CD4-positive, alpha-beta T cell (primary cell): ENCODE data around the gene TSR3. TPM values are rescaled to one million over a fixed set of nuclear protein-coding genes. Genes with fewer than 3 reads are reported as not detected.

Experiments used
- ATAC-seq: fragments of 200-7000 bp; cut with Tn5 transposase; one replicate; pipeline ENCODE4 v1.10.0; 2022; ENCODE audit warnings: mild to moderate bottlenecking; ENCODE audit not compliant: poor library complexity
- CTCF ChIA-PET: fragments of 350-600 bp; sonication (Branson Sonifier 250); formaldehyde crosslinking; loops from one replicate; lab custom pipeline; 2021; ENCODE audit warnings: antibody characterized with exemption, inconsistent platforms; lab: Charles Lee
- POLR2A ChIA-PET: fragments of 350-600 bp; sonication (Branson Sonifier 250); formaldehyde crosslinking; loops from one replicate; lab custom pipeline; 2021; ENCODE audit warnings: antibody characterized with exemption, inconsistent platforms; lab: Charles Lee
- DNase-seq, 14 experiments: peaks; one replicate each; pipeline ENCODE4 v3.0.0-alpha.2; 2013 to 2020; ENCODE audit warnings: mixed read lengths in 2 of 14
- H3K27ac ChIP-seq, 2 donors: one replicate each; pipeline versions ENCODE4 v1.5.1 to v1.7.0; 2013; ENCODE audit warnings: low read length in 2 of 2, low read depth in 1 of 2, mild to moderate bottlenecking in 1 of 2
- H3K27me3 ChIP-seq, 2 experiments: 1 replicate in 1 of 2; 2 replicates in 1 of 2; pipeline versions ENCODE4 v1.6.1 to v1.7.0; 2013; ENCODE audit warnings: low read length in 2 of 2, control low read depth in 1 of 2, mild to moderate bottlenecking in 1 of 2, moderate library complexity in 1 of 2; ENCODE audit not compliant: insufficient read depth in 2 of 2, control insufficient read depth in 1 of 2
- H3K36me3 ChIP-seq: one replicate; pipeline ENCODE4 v1.6.1; 2013; ENCODE audit warnings: low read length, control low read depth; ENCODE audit not compliant: insufficient read depth
- H3K4me1 ChIP-seq: one replicate; pipeline ENCODE4 v1.6.1; 2013; ENCODE audit warnings: low read length, control low read depth; ENCODE audit not compliant: insufficient read depth
- H3K4me3 ChIP-seq: one replicate; pipeline ENCODE4 v1.5.1; 2013; ENCODE audit warnings: mild to moderate bottlenecking, low read length, moderate library complexity
- H3K9me3 ChIP-seq, 2 experiments: 1 replicate in 1 of 2; 2 replicates in 1 of 2; pipeline versions ENCODE4 v1.6.1 to v1.7.0; 2013; ENCODE audit warnings: low read length in 2 of 2, mild to moderate bottlenecking in 2 of 2, control low read depth in 1 of 2, moderate library complexity in 1 of 2; ENCODE audit not compliant: control insufficient read depth in 1 of 2, insufficient read depth in 1 of 2
- H3K27ac Mint-ChIP-seq: one replicate; pipeline ENCODE4 v1.8.0; 2020; ENCODE audit warnings: mixed read lengths
- H3K27me3 Mint-ChIP-seq: one replicate; pipeline ENCODE4 v1.8.0; 2021; ENCODE audit warnings: mixed read lengths
- H3K36me3 Mint-ChIP-seq: one replicate; pipeline ENCODE4 v1.8.0; 2021; ENCODE audit warnings: low read depth, mixed read lengths
- H3K4me1 Mint-ChIP-seq: one replicate; pipeline ENCODE4 v1.8.0; 2021; ENCODE audit warnings: low read depth, mixed read lengths
- H3K4me3 Mint-ChIP-seq: one replicate; pipeline ENCODE4 v1.8.0; 2020; ENCODE audit warnings: mild to moderate bottlenecking, mixed read lengths
- H3K9me3 Mint-ChIP-seq: one replicate; pipeline ENCODE4 v1.8.0; 2020; ENCODE audit warnings: mixed read lengths
- CTCF ChIP-seq: fragments of 200-600 bp; IDR thresholded peaks from one replicate; pipeline ENCODE4 v1.8.0; 2022; ENCODE audit warnings: antibody characterized with exemption, mild to moderate bottlenecking
- intact Hi-C, 2 experiments: fragments of 100-400 bp; cut with DNase I in 1 of 2; cut with micrococcal nuclease in 1 of 2; formaldehyde crosslinking; loops; one replicate each; pipeline versions ENCODE4 v1.15.1 to v1.9.0; 2023 to 2025; cut with DNase I, micrococcal nuclease
- total RNA-seq, 174 experiments: library from RNA in 2 of 174; stranded (reverse) in 2 of 174; gene quantifications; one replicate each; pipeline ENCODE4 v1.2.3 and lab custom pipeline; 2021 to 2026

TSR3 gene
- total RNA-seq, 2 experiments from 2014 or later, result 19.9 to 21.4 TPM

- peak overlapping the region; percentile 53 for H3K4me3 ChIP-seq
- intact Hi-C loops, result loop anchor here (2.0 kb wide), 2 partner anchors 31 to 33 kb away; partner anchors contain the start of gene UBE2I (in 1 of the 2)
- H3K9me3 Mint-ChIP-seq, result no peaks in the 10 kb centered on the region
- no peaks in the 10 kb centered on the region for H3K27me3 Mint-ChIP-seq
- no peaks in the 10 kb centered on the region for H3K27me3 ChIP-seq
- ChIA-PET POLR2A (interaction anchor here (1.3 to 3.1 kb wide), 6 partner anchors 9 to 364 kb away, joined by 6 to 24 read pairs (median 8); partner anchors contain the start of genes GNPTG, MAPK8IP3, TSR3 and UBE2I), CTCF (interaction anchor here (1.5 kb wide), 1 partner anchor 9 kb away, joined by 5 read pairs; the partner anchor contains the start of gene BAIAP3)
- peaks cover 4% of the 10 kb centered on the region for H3K36me3 Mint-ChIP-seq
- no peak overlapping the region for H3K4me3 Mint-ChIP-seq
- no peak for TF ChIP-seq CTCF
- DNase-seq (peak in 1 of 14 experiments; percentile 38), ATAC-seq (no peak)
- H3K27ac Mint-ChIP-seq, result no peak overlapping the region
- no peaks in the 10 kb centered on the region for H3K36me3 ChIP-seq
- no peaks in the 10 kb centered on the region for H3K9me3 ChIP-seq
- H3K4me1 Mint-ChIP-seq, result peaks cover 13% of the 10 kb centered on the region
- H3K4me1 ChIP-seq, result peaks cover 26% of the 10 kb centered on the region
- no peak overlapping the region for H3K27ac ChIP-seq
Measured at GRCh38 chr16:1341495-1342420, 9.9 kb downstream of the TSR3 start.

- no peaks in the 10 kb centered on the region for H3K27me3 Mint-ChIP-seq
- CTCF ChIA-PET, result no interaction called here
- H3K4me1 Mint-ChIP-seq, result peaks cover 13% of the 10 kb centered on the region
- intact Hi-C loops, result no loop called here
- Histone ChIP-seq H3K4me1 (peaks cover 26% of the 10 kb centered on the region), H3K27ac (no peak overlapping the region), H3K36me3 (no peaks in the 10 kb centered on the region), H3K9me3 (no peaks in the 10 kb centered on the region), H3K4me3 (no peak overlapping the region), H3K27me3 (peaks cover 0 to under 1% of the 10 kb centered on the region in 2 experiments)
- no peak overlapping the region for H3K4me3 Mint-ChIP-seq
- no peak overlapping the region for H3K27ac Mint-ChIP-seq
- ATAC-seq, result no peak
- peak in 1 of 14 experiments; percentile 28 for DNase-seq
- no peak for TF ChIP-seq CTCF
- peaks cover 4% of the 10 kb centered on the region for H3K36me3 Mint-ChIP-seq
- POLR2A ChIA-PET, result no interaction called here
- H3K9me3 Mint-ChIP-seq, result no peaks in the 10 kb centered on the region
Measured at GRCh38 chr16:1340730-1341494, 10.8 kb downstream of the TSR3 start.

GRCh38 chr16:1338855-1339675 is 12.6 kb downstream of the TSR3 start:
- Histone ChIP-seq H3K4me3 (no peak overlapping the region), H3K9me3 (peaks cover 0 to 9% of the 10 kb centered on the region in 2 experiments), H3K27ac (no peak overlapping the region), H3K36me3 (no peaks in the 10 kb centered on the region), H3K27me3 (peaks cover 10 to 19% of the 10 kb centered on the region in 2 experiments), H3K4me1 (peaks cover 43% of the 10 kb centered on the region)
- no peak for TF ChIP-seq CTCF
- Mint-ChIP-seq H3K4me3 (no peak overlapping the region), H3K4me1 (peaks cover 13% of the 10 kb centered on the region), H3K27ac (no peak overlapping the region), H3K9me3 (no peaks in the 10 kb centered on the region), H3K27me3 (peaks cover 12% of the 10 kb centered on the region), H3K36me3 (peaks cover 4% of the 10 kb centered on the region)
- CTCF ChIA-PET, result no interaction called here
- POLR2A ChIA-PET, result no interaction called here
- no peak for ATAC-seq
- DNase-seq, result no peak
- intact Hi-C loops, result no loop called here
